HL-60 (cell line): ENCODE data around the gene MEX3B.

Experiments used
- CTCF ChIP-seq: IDR thresholded peaks from one replicate; pipeline ENCODE4 v1.5.1; 2011; ENCODE audit warnings: low read length, control low read depth, inconsistent platforms; ENCODE audit not compliant: insufficient read depth
- REST ChIP-seq: IDR thresholded peaks from 2 replicates; pipeline ENCODE4 v1.6.1; 2012; ENCODE audit warnings: low read depth; ENCODE audit not compliant: insufficient replicate concordance

GRCh38 chr15:82014989-82015388, 30.8 kb downstream of the MEX3B start:
- no peak for TF ChIP-seq CTCF
- TF ChIP-seq REST = no peak
